Cardiac fibroblast (primary cell): Measurements from ENCODE around the gene HMGCLL1.

ENCODE experiments used
- DNase-seq, 2 donors: peaks; one replicate each; pipeline versions ENCODE4 v3.0.0 to v3.0.0-alpha.2; 2010; ENCODE audit warnings: low read depth in 2 of 2
- H3K4me3 ChIP-seq, 2 donors: replicated peaks in 1 of 2; 1 replicate in 1 of 2; 2 replicates in 1 of 2; pipeline ENCODE4 v1.5.1; 2011; ENCODE audit warnings: low read depth in 2 of 2, low read length in 2 of 2, mild to moderate bottlenecking in 2 of 2, moderate library complexity in 1 of 2
- TF ChIP-seq, protein P1 (sequence below): IDR thresholded peaks from one replicate; pipeline ENCODE4 v1.5.1; 2011; ENCODE audit warnings: low read depth, mild to moderate bottlenecking, low read length, inconsistent platforms

The HMGCLL1 gene

DNA sequence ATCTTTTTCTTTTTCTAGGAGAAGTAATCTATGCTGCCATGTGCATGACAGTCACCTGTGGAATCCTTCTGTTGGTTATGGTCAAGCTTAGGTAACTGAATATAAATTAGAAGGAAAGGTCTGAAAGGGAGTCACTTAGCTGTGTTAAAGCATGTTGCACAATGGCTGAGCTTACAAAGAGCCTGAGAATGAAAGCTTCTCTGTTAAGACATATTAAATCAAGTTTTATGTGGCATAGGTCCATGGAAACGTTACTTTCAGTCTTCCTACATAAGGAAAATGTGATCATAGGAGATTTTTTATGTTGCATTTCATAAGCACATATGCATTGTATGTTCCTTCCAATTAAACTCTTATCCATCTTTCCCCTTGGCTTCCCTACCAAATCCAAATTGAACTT is 179.6 kb downstream of the HMGCLL1 start:
- H3K4me3 ChIP-seq, result no peak overlapping the region
- TF ChIP-seq, protein P1, sequence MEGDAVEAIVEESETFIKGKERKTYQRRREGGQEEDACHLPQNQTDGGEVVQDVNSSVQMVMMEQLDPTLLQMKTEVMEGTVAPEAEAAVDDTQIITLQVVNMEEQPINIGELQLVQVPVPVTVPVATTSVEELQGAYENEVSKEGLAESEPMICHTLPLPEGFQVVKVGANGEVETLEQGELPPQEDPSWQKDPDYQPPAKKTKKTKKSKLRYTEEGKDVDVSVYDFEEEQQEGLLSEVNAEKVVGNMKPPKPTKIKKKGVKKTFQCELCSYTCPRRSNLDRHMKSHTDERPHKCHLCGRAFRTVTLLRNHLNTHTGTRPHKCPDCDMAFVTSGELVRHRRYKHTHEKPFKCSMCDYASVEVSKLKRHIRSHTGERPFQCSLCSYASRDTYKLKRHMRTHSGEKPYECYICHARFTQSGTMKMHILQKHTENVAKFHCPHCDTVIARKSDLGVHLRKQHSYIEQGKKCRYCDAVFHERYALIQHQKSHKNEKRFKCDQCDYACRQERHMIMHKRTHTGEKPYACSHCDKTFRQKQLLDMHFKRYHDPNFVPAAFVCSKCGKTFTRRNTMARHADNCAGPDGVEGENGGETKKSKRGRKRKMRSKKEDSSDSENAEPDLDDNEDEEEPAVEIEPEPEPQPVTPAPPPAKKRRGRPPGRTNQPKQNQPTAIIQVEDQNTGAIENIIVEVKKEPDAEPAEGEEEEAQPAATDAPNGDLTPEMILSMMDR, result no peak
- DNase-seq, result peak; percentile 8 to 10

DNA sequence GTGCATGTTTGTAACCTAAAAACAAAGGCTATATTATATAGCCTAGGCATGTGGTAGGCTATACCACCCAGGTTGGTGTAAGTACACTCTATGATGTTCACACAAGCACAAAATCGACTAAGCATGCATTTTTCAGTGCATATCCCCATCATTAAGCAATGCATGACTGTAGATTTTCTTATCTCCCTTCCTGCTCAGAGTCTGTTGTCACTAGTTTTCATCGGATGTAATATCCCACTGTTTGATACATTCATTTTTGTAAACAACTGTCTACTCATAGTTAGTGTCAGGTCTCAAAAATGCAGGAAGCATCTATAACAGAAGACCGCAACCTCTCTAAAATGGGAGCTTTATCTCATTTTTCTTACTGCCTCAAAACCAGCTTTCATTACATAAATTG is 181.0 kb downstream of the HMGCLL1 start:
- H3K4me3 ChIP-seq, result no peak overlapping the region
- TF ChIP-seq, protein P1, result no peak
- DNase-seq, result peak; percentile 13 to 16

DNA sequence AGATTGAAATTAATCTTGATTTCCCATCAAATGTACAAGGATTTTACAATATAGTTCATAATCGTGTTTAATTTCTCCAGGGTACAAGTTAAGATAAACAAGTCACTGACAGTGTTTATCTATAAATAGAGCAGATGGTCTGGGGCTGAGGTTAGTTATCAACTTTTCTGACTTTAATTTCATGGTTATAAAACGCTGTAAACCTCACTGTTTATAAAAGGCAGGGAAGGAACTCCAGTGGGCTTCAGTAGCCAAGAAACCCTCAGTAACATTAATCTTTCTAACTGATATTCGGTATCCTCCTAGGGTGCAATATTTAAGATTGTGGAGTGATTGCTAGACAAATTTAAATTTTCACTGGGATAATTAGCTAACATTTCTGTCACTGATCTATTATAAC is 183.1 kb downstream of the HMGCLL1 start:
- TF ChIP-seq, protein P1, result no peak
- H3K4me3 ChIP-seq, result no peak overlapping the region
- no peak for DNase-seq

DNA sequence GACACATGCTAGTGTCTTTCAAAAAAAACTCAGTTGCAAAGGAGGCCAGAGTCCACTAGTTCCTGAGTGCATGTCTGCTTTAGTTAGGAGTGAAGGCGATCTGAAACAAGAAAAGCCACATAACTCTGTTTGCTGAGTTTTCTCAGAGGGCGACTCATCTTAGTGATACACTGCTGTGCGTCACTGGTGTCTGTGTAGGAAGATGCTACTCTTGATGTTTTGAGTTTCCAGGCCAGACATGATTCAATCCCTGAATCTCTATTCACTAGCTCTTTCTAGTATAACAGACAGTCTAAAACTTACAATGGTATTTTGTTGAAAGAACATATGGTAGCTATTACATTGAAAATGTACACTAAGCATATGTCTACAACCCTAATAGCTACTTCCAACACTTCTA is 190.8 kb downstream of the HMGCLL1 start:
- H3K4me3 ChIP-seq, result no peak overlapping the region
- TF ChIP-seq, protein P1, result no peak
- DNase-seq, result peak in 1 of 2 donors; percentile 25
